Keratinocyte (primary cell): ENCODE results near the gene APOC1. TPM values are rescaled to one million over a fixed set of nuclear protein-coding genes. Genes with fewer than 3 reads are reported as not detected.
A peak's percentile ranks its signal among the peaks of the same experiment; 100 is the strongest.
"Not testable (repeated sequence)": the region's sequence is repeated elsewhere in the genome, so short reads cannot be mapped to it uniquely, and the experiment has no call there.

ENCODE experiments used
- DNase-seq: peaks from one replicate; pipeline ENCODE4 v3.0.0-alpha.2; 2011; ENCODE audit warnings: low read depth, missing footprints, low spot score
- FAIRE-seq: peaks from 2 replicates; lab custom pipeline; 2011; peaks lifted over from hg19 to GRCh38; lab: Jason Lieb, UNC
- H2AFZ ChIP-seq: 2 replicates; pipeline ENCODE4 v1.6.0; 2012; ENCODE audit warnings: low read length, control low read depth, inconsistent platforms; ENCODE audit not compliant: control insufficient read depth
- H3K27ac ChIP-seq: 2 replicates; pipeline ENCODE4 v1.5.1; 2011; ENCODE audit warnings: low read length; ENCODE audit not compliant: control insufficient read depth, insufficient read depth
- H3K27me3 ChIP-seq: 3 replicates; pipeline ENCODE4 v1.6.0; 2011; ENCODE audit warnings: low read length; ENCODE audit not compliant: control insufficient read depth, insufficient read depth; ENCODE audit errors: extremely low read depth
- H3K36me3 ChIP-seq, 2 experiments: 2 replicates in 1 of 2; 3 replicates in 1 of 2; pipeline ENCODE4 v1.5.1; 2011; ENCODE audit warnings: low read length in 2 of 2, mild to moderate bottlenecking in 1 of 2; ENCODE audit not compliant: control insufficient read depth in 2 of 2, insufficient read depth in 2 of 2; ENCODE audit errors: extremely low read depth in 1 of 2
- H3K4me1 ChIP-seq: 3 replicates; pipeline ENCODE4 v1.5.1; 2011; ENCODE audit warnings: low read length; ENCODE audit not compliant: control insufficient read depth, insufficient read depth; ENCODE audit errors: extremely low read depth
- H3K4me2 ChIP-seq: 3 replicates; pipeline ENCODE4 v1.6.0; 2011; ENCODE audit warnings: low read depth, low read length; ENCODE audit not compliant: control insufficient read depth, insufficient read depth; ENCODE audit errors: extremely low read depth
- H3K4me3 ChIP-seq, 3 experiments: fragments of 200-600 bp in 1 of 3; sonication (generic) in 1 of 3; 2 replicates in 2 of 3; 3 replicates in 1 of 3; pipeline ENCODE4 v1.5.1; 2011 to 2016; ENCODE audit warnings: low read length in 3 of 3, mild to moderate bottlenecking in 3 of 3, control low read depth in 2 of 3, inconsistent platforms in 1 of 3, low read depth in 1 of 3, mixed read lengths in 1 of 3, mixed run types in 1 of 3, moderate library complexity in 1 of 3; ENCODE audit not compliant: control insufficient read depth in 2 of 3, insufficient read depth in 2 of 3; ENCODE audit errors: extremely low read depth in 1 of 3
- H3K79me2 ChIP-seq: 2 replicates; pipeline ENCODE4 v1.6.0; 2012; ENCODE audit warnings: low read length; ENCODE audit not compliant: control insufficient read depth, insufficient read depth
- H3K9ac ChIP-seq: 3 replicates; pipeline ENCODE4 v1.6.0; 2011; ENCODE audit warnings: low read length; ENCODE audit not compliant: control insufficient read depth, insufficient read depth; ENCODE audit errors: extremely low read depth
- H3K9me1 ChIP-seq: 3 replicates; pipeline ENCODE4 v1.6.0; 2011; ENCODE audit warnings: low read length; ENCODE audit not compliant: control insufficient read depth, insufficient read depth; ENCODE audit errors: extremely low read depth
- H3K9me3 ChIP-seq: 2 replicates; pipeline ENCODE4 v1.5.1; 2012; ENCODE audit warnings: low read depth, low read length; ENCODE audit not compliant: control insufficient read depth
- H4K20me1 ChIP-seq: 3 replicates; pipeline ENCODE4 v1.6.0; 2011; ENCODE audit warnings: low read length; ENCODE audit not compliant: control insufficient read depth, insufficient read depth; ENCODE audit errors: extremely low read depth
- CTCF ChIP-seq, 3 experiments: IDR thresholded peaks in 1 of 3; conservative IDR thresholded peaks in 1 of 3; optimal IDR thresholded peaks in 1 of 3; 2 replicates in 2 of 3; 3 replicates in 1 of 3; pipeline versions ENCODE3 to v1.5.1; 2011; ENCODE audit warnings: low read length in 3 of 3, mild to moderate bottlenecking in 3 of 3, moderate library complexity in 2 of 3, control low read depth in 1 of 3, inconsistent platforms in 1 of 3; ENCODE audit not compliant: insufficient read depth in 2 of 3; ENCODE audit errors: extremely low read depth in 1 of 3
- EZH2 ChIP-seq: IDR thresholded peaks from one replicate; pipeline ENCODE4 v1.6.1; 2012; ENCODE audit warnings: inconsistent platforms, mild to moderate bottlenecking, low read length, moderate library complexity
- dilution Hi-C: fragments of 300-500 bp; cut with MboI; formaldehyde crosslinking; loops from one replicate; pipeline ENCODE4 v1.7.0; 2020; ENCODE audit warnings: low sequenced_read_pairs; ENCODE audit not compliant: extremely low pct_ligation_motif_present
- polyA minus RNA-seq, 3 experiments: library from RNA; depleted of rRNA, polyadenylated mRNA; stranded (reverse); fragments of >200 nt; gene quantifications; 1 replicate in 1 of 3; 2 replicates in 1 of 3; 3 replicates in 1 of 3; pipeline ENCODE4 v1.2.3, GENCODE V29; 2011
- polyA plus RNA-seq, 5 experiments: library from polyadenylated mRNA; depleted of rRNA in 3 of 5; stranded (reverse) in 3 of 5; stranded (forward) in 1 of 5; unstranded in 1 of 5; fragments of >200 nt; gene quantifications; 1 replicate in 1 of 5; 2 replicates in 3 of 5; 3 replicates in 1 of 5; pipeline versions ENCODE4 v1.2.1 to v1.2.3, GENCODE V29; 2011 to 2012; ENCODE audit warnings: missing spikeins in 2 of 5, low read depth in 1 of 5, low replicate concordance in 1 of 5

The APOC1 gene
- polyA plus RNA-seq = 0.40 to 0.79 TPM (median 0.65 TPM) in 3 replicates
- not detected for polyA plus RNA-seq (2011; ENCODE audit: low read depth)
- polyA plus RNA-seq (2011; cell fraction: cytosol; rRNA removed) = 0.24 and 0.64 TPM in 2 replicates
- 0.28 TPM in 1 of 2 replicates, not detected in the other for polyA plus RNA-seq (2011; cell fraction: nucleus; rRNA removed)
- 1.3 TPM in 1 of 2 replicates, not detected in the other for polyA plus RNA-seq (2012; ENCODE audit: low replicate concordance)
- polyA minus RNA-seq = 0.54 TPM in 1 of 3 replicates, not detected in the others
- polyA minus RNA-seq (2011; cell fraction: cytosol; rRNA and poly(A)+ RNA removed) = not detected
- not detected in 2 replicates for polyA minus RNA-seq (2011; cell fraction: nucleus; rRNA and poly(A)+ RNA removed)

GRCh38 chr19:44914433-44915206 is at the start of gene APOC1:
TSS of gene APOC1 (plus strand) at chr19:44914608. CDS start at chr19:44914892, 284 bp downstream.
- dilution Hi-C loops, H3K9me3 ChIP-seq, H3K27me3 ChIP-seq, H4K20me1 ChIP-seq, H3K36me3 ChIP-seq, H3K9me1 ChIP-seq, H3K79me2 ChIP-seq, DNase-seq, H3K4me1 ChIP-seq: not testable (repeated sequence)
- Histone ChIP-seq H3K4me2 (peak within 1 kb of the TSS; percentile 83), H3K9ac (peak within 1 kb of the TSS; percentile 73), H2AFZ (peak within 1 kb of the TSS; percentile 91), H3K27ac (peak within 1 kb of the TSS; percentile 56), H3K4me3 (peak within 1 kb of the TSS; percentile 39 to 60 (median 56))
- peak; percentile 71 for FAIRE-seq

- no peaks in the 10 kb centered on the region for H3K27me3 ChIP-seq
- FAIRE-seq (no peak), DNase-seq (no peak)
- H3K36me3 ChIP-seq = peaks cover 5 to 9% of the 10 kb centered on the region in 2 experiments
- TF ChIP-seq CTCF (optimal IDR thresholded peaks at IDR 0.05 in 1 of 3, IDR thresholded peaks at IDR 0.05 in 1 of 3, conservative IDR thresholded peaks at IDR 0.05 in 1 of 3; ENCODE audit: extremely low read depth in 1 of 3, insufficient read depth in 2 of 3, low read length in 3 of 3) (no peak), EZH2 (no peak)
- H3K4me3 ChIP-seq = no peak overlapping the region
- no peak overlapping the region for H3K4me2 ChIP-seq
- no peaks in the 10 kb centered on the region for H4K20me1 ChIP-seq
- no peak overlapping the region for H3K27ac ChIP-seq
- dilution Hi-C loops = no loop called here
- no peaks in the 10 kb centered on the region for H3K9me1 ChIP-seq
- H3K9ac ChIP-seq = no peak overlapping the region
- no peaks in the 10 kb centered on the region for H3K79me2 ChIP-seq
- H2AFZ ChIP-seq = no peak overlapping the region
- no peaks in the 10 kb centered on the region for H3K9me3 ChIP-seq
- no peaks in the 10 kb centered on the region for H3K4me1 ChIP-seq
Observed at GRCh38 chr19:44865196-44865767, 49.1 kb upstream of the APOC1 start.
